GM19023 (cell line): Measurements from ENCODE around the gene NAA10.

ENCODE experiments used
- ATAC-seq: cut with Tn5 transposase; IDR thresholded peaks from one replicate; pipeline ENCODE4 v1.9.1; 2021; ENCODE audit warnings: mild to moderate bottlenecking, moderate library complexity; ENCODE audit not compliant: unreplicated experiment

Gene NAA10

GRCh38 chrX:153950127-153950526 is 15.3 kb upstream of the NAA10 start:
- no peak for ATAC-seq

DNA sequence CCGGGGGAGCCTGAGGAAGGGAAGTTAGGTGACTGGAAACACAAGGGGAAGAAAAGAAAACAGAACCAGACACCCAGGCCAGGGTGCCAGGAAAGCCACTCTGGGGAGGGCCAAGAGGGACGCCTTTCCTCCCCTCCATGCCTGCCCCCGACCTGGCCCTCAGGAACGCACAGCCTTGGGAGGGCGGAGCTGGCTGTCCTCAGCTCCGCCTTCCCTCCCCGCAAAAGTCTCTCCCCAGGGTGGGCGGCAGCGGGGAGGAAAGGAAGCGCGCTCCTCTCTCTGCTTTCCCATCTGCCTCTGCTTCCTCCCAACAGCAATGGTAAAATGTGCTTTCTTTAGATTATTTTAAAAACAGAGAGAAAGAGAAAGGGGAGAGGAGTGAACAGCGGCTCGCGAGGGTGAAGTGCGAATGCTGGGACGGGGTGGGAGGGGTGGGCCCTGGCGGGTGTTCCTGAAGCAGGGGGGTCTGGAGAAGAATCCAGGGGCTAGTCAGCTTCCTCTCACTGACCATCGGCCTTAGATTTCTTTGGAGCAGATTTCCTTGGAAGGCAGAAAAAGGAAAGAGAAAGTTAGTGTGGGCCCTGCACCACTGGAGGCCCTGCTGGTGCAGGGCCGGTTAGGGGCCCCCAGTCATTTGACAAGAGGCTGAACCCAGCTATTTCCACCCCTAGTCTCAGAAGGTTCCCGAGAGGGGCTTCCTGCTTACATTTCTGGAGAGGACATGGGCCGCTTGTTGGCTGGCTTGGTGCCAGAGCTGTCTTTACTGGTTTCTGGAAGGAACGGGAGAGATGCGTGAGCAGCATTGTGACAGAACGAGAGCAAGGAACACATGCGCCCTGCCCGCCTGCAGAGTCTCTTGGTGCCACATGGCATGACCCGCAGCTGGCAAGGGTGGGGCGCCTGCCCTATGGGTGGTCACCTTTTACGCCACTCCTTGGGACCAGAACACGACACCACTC is 14.3 kb upstream of the NAA10 start:
- no peak for ATAC-seq

GRCh38 chrX:153948002-153948466 is 13.2 kb upstream of the NAA10 start:
- ATAC-seq = no peak

DNA sequence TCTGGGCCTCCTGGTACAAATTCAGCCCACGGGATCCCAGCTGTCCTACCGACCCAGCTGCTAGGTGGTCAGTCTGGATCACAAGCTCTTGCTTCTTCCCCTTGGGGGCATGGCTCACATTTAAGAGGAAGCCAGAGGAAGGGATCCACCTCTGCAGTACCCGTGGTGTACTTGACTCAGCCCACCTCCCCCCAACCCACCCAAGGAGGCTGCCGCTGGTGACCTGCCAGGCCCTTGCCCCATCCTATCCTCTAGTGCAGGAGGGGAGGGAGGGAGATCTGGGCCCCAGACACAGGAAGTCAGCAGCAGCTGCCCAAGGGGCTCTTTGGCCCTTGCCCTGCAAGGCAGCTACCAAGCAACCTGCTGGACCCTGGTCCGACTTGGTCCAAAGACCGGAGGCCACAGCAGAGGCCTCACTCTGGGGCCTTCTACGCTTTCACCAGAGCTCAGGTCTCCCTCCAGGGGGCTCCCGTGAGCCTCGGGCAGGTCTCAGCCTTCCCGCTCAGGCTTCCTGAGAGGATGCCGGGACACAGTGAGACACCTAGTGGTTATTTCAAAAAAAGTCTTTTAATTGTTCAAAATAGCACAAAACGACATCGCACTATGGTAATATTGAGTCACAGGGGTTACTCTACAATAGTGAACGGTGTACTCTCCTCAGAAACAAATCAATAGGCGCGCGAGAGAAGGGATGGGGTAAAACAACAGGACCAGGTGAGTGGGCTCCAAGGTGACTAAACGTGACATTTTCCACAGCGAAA is 12.4 kb upstream of the NAA10 start:
- peak; percentile 69 for ATAC-seq

DNA sequence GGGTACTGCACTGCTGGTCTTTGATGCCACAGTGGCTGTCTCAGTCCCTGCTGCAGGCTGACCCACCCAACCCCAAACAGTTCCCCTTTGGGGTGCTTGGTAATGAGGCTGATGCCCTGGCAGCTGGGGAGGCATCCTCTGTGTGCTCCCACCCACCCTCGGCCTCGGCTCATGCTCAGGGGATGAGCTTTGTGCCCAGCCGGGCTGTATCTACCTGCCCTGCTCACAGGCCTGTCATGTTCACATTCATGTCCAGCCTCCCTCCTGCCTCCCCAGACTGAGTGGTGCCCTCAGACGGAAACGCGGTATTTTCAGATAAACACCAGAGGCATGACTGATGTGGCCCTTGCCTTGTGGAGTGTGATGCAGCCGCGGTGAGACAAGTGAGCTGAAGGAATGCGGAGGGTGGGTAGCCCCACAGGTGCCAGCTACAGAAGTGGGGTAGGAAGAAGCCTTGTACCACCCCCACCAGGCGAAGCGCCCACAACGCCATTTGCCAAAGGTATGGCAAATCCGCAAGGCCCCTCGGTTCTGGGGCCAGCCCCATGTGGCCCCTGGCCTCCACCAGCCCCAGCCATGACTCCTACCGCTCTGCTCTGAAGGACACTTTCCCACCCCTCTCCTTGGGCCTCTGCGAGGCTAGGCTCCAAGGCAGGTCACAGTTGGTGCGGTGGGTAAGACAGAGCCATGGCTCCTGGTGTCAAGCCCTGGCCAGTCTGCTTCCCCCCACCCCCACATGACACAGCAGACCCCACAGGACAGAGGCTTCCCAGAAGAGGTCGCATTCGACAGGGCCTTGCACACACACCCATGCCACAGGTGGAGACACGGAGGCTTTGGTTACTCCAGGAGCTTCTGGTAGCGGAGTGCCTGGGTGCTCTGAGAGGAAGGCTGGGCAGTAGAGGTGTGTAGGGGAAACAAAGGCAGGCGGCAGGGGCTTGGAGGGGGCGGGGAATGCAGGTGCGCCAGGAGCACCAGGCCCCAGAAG is 11.4 kb upstream of the NAA10 start:
- ATAC-seq = no peak

DNA sequence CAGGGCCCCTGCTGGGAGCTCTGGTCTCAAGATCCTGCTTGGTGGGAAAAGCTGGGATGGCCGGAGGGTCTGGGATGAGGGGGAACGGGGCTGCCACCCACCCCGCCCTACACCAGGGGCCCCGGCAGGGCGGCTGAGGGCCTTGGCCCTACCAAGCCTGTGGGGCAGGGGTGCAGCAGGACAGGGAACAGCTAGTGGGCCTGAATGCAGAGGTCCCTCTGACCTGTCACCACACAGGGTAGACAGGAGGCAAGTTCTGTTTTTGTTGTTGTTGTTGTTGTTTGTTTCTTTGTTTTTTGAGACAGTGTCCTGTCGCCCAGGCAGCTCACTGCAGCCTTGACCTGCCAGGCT is 9.9 kb upstream of the NAA10 start:
- ATAC-seq = no peak

- no peak for ATAC-seq
Observed at GRCh38 chrX:153944140-153944799, 9.4 kb upstream of the NAA10 start, which contains the start of gene RENBP. Gene RENBP, minus strand, starts transcription at chrX:153944643. Its CDS starts 33 bp downstream, at chrX:153944610.

- ATAC-seq = no peak
Observed at GRCh38 chrX:153941336-153942252, 6.8 kb upstream of the NAA10 start.

DNA sequence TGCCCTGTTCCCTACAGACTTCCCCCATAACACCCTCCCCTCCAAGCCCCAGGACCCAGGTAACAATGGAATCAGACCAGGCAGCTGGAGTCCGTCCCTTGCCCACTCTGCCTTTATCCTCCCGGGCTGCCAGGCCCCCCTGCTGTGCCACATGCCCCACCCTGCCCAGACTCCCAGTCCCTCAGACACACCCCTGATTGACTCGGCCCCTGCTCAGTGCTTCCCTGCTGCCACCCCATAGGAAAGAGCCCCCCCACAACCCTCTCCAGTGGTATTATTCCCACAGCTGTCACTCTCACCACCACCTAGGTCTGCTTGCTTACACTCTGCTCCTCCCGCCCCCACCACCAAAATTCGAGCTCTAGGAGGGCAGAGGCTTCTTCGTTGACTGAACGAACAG is 4.7 kb upstream of the NAA10 start:
- ATAC-seq = no peak

- ATAC-seq = no peak
Observed at GRCh38 chrX:153938226-153938786, 3.5 kb upstream of the NAA10 start.

DNA sequence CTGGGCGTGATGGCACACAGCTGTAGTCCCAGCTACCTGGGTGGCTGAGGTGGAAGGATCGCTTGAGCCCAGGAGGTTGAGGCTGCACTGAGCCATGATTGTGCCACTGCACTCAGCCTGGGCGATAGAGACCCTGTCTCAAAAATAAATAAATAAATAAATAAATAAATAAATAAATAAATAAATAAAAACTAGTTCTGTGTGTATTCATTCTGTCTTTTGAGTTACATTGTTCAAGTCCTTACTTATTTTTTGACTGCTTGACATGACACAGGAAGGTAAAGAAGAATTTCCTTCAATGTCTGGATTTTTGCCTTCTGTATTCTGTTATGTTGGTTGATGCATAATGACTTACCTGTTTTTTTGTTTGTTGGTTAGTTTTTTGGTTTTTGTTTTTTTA is 2.2 kb upstream of the NAA10 start:
- no peak for ATAC-seq

GRCh38 chrX:153935326-153935851 is 552 bp upstream of the NAA10 start:
- no peak for ATAC-seq

DNA sequence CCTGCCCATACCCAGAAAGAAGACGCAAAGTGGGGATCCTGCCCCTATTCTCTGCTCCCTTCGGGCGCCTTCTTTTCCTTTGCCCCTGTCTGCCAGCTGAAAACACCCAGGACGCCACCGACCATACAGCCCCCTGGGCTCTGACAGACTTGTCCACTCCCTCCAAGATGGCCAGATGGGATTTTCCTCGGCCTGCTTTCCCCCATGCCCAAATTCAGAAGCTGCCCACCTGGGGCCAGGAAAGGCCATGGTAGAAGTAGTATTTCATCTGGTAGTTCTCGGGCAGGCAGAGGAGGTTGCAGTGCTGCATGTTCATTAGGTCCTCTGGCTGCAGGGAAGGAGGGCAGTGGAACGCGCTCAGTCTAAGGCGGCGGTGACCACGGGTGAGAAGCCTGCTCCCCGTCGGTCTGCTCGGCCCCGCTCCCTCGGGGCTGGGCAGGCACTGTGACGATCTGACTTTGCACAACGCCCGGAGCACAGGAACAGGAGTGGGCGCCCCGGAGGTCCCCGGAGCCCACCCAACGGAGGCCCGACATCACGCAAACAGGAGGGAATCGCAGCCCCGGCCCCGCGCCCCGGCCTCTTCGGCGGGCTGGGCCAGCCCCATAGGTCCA is 582 bp downstream of the NAA10 start:
- ATAC-seq = peak; percentile 18

DNA sequence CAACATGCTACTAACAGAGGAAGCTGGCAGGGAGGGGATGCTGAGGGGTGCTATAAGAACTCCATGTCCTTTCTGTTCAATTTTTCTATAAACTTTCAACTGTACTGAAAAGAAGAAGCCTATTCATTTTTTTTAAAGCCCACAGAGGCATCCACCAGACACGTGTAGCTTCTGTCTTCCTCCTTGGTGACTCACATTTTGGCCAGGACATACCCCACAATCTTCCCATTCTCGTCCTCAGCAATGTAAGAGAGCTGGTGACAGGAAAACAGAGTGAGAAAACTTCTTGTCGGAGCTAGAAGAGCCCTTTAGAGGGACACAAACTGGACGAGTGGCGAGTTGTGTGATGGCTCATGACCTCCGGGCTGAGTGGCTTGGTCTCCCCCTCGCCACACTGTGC is 1.1 kb downstream of the NAA10 start:
- no peak for ATAC-seq

DNA sequence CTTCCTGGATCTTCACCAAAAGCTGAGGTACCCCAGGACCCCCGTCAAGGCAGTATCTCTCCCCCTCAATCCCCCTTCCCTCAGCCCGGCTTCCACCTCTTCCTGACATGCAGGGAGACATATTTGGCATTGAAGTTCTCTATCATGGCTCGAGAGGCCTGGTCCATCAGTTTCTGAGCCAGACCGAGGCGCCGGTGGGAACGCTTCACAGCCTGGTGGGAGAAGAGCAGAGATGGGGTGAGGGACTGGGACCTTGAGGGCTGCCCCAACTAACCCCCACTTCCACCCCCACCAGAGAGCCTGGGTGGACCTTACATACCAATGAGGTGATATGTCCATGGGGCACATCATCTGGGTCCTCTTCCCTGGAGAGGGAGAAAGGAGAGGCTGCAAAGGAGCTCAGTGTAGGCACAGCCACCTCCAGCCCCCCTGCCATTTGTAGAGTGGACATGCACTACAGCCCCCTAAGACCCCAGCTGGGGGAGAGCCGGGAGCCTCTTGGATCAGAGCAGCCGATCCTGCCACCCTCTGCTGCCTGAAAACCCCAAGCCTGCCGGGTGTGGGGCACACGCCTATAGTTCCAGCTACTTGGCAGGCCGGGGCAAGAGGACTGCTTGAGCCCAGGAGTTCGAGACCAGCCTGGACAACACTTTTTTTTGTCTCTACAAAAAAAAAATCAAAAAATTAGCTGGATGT is 2.5 kb downstream of the NAA10 start:
- no peak for ATAC-seq

DNA sequence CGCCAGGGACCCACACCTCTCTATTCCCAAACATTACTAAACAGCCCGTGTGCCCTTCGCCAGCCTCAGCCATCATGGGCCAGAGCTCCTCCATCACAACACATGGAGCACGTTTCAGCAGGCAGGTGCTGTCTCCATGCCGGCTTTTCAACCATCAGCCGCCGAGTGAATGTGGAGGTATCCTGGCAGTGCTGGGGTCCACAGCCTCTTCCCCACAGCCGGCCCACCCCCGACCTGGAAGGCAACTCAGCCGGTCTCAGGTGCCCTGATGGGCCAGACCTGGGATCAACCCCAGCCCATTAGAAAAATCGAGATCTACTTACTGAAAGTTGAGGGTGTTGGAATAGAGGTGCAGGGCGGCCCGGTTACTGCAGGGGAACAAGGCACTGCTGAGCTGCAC is 3.1 kb downstream of the NAA10 start:
- ATAC-seq = no peak

- ATAC-seq = no peak
Observed at GRCh38 chrX:153931151-153931550, 3.7 kb downstream of the NAA10 start.
